Activated CD8-positive, alpha-beta memory T cell treated with anti-CD3 and anti-CD28 coated beads, Interleukin-2, amount 50 U/mL, for 48 hours (primary cell): ENCODE measurements around the gene TMEM41A.
"Not testable (repeated sequence)": the region's sequence is repeated elsewhere in the genome, so short reads cannot be mapped to it uniquely, and the experiment has no call there.

Experiments
- DNase-seq: peaks from one replicate; pipeline ENCODE4 v3.0.0-alpha.2; 2020

TMEM41A gene

GRCh38 chr3:185486394-185486793, 12.4 kb downstream of the TMEM41A start:
- no peak for DNase-seq

GRCh38 chr3:185484296-185484695, 14.5 kb downstream of the TMEM41A start:
- DNase-seq = no peak

- DNase-seq = no peak
Measured at GRCh38 chr3:185479373-185479945, 19.4 kb downstream of the TMEM41A start.

GRCh38 chr3:185477316-185477715, 21.5 kb downstream of the TMEM41A start:
- no peak for DNase-seq

GRCh38 chr3:185474922-185475321, 23.9 kb downstream of the TMEM41A start:
- not testable (repeated sequence) for DNase-seq

GRCh38 chr3:185473290-185473815, 25.5 kb downstream of the TMEM41A start:
- no peak for DNase-seq

- no peak for DNase-seq
Measured at GRCh38 chr3:185470323-185470722, 28.5 kb downstream of the TMEM41A start.

- DNase-seq = no peak
Measured at GRCh38 chr3:185469542-185469941, 29.3 kb downstream of the TMEM41A start.

- not testable (repeated sequence) for DNase-seq
Measured at GRCh38 chr3:185466123-185466522, 32.7 kb downstream of the TMEM41A start.

- DNase-seq = no peak
Measured at GRCh38 chr3:185465471-185465870, 33.4 kb downstream of the TMEM41A start.

GRCh38 chr3:185460719-185461350, 38.0 kb downstream of the TMEM41A start:
- DNase-seq = no peak

- DNase-seq = no peak
Measured at GRCh38 chr3:185460309-185460708, 38.5 kb downstream of the TMEM41A start.

- no peak for DNase-seq
Measured at GRCh38 chr3:185457376-185457775, 41.5 kb downstream of the TMEM41A start.

- not testable (repeated sequence) for DNase-seq
Measured at GRCh38 chr3:185451432-185451831, 47.4 kb downstream of the TMEM41A start.

- no peak for DNase-seq
Measured at GRCh38 chr3:185448107-185448506, 50.7 kb downstream of the TMEM41A start.

GRCh38 chr3:185444329-185444728, 54.5 kb downstream of the TMEM41A start:
- DNase-seq = no peak

- DNase-seq = no peak
Measured at GRCh38 chr3:185442031-185442430, 56.8 kb downstream of the TMEM41A start.

- no peak for DNase-seq
Measured at GRCh38 chr3:185439745-185440466, 58.9 kb downstream of the TMEM41A start.
